ENCODE results near the gene DDX24. TPM values are rescaled to one million over a fixed set of nuclear protein-coding genes. Genes with fewer than 3 reads are reported as not detected.

DDX24 gene
- total and polyA plus RNA-seq, 2 of the 8 experiments (the other 6 are each of a cell fraction or from before 2014, with no cell fraction given) = 89.0 to 201 TPM

GRCh38 chr14:93999573-93999972 is 81.4 kb downstream of the DDX24 start:
- Histone ChIP-seq H2BK5ac (ENCODE audit: low read depth, low read length) (no peak overlapping the region), H3K9me3 (ENCODE audit: insufficient read depth in 2 of 2, low read depth in 1 of 2, low read length in 1 of 2) (no peaks in the 10 kb centered on the region), H4K8ac (ENCODE audit: extremely low read depth, insufficient read depth, low read length) (no peak overlapping the region), H2AK5ac (ENCODE audit: low read depth, low read length) (no peak overlapping the region), H4K91ac (replicated peaks; ENCODE audit: insufficient read length, low read length) (no peak overlapping the region), H3K9ac (replicated peaks in 1 of 4; ENCODE audit: extremely low read depth in 1 of 4, low read depth in 3 of 4, low read length in 3 of 4) (no peak overlapping the region), H4K20me1 (replicated peaks in 1 of 2; ENCODE audit: control insufficient read depth in 1 of 2, insufficient read depth in 2 of 2, low read length in 2 of 2) (no peaks in the 10 kb centered on the region), H2AFZ (ENCODE audit: low read length) (no peak overlapping the region), H3K14ac (ENCODE audit: insufficient read length) (no peak overlapping the region), H3K18ac (ENCODE audit: extremely low read depth, low read length) (no peak overlapping the region), H3K23me2 (ENCODE audit: low read depth, low read length) (peaks cover 3% of the 10 kb centered on the region; the same call in 1 of the 2 replicates), H4K5ac (ENCODE audit: insufficient read length, low read depth, low read length) (no peak overlapping the region), H3K36me3 (ENCODE audit: control insufficient read depth in 2 of 4, insufficient read depth in 4 of 4, low read length in 3 of 4) (no peaks in the 10 kb centered on the region), H2BK20ac (ENCODE audit: low read length) (no peak overlapping the region), H2BK120ac (replicated peaks; ENCODE audit: low read depth, low read length) (no peak overlapping the region), H3K4me2 (ENCODE audit: insufficient read depth in 1 of 2, low read depth in 2 of 2, low read length in 2 of 2) (no peak overlapping the region), H3K27me3 (replicated peaks in 1 of 4; ENCODE audit: control insufficient read depth in 3 of 4, extremely low read depth in 1 of 4, insufficient read depth in 3 of 4, low read length in 3 of 4) (0 out of 7 replicates have a peak, but pooled peaks cover 0 to 2% (median 0%) of the 10 kb centered on the region in 4 experiments), H3K4me3 (ENCODE audit: extremely low read depth in 1 of 4, insufficient read depth in 2 of 4, low read depth in 3 of 4, low read length in 4 of 4) (no peak overlapping the region), H3K23ac (ENCODE audit: insufficient read length) (no peak overlapping the region), H2BK15ac (ENCODE audit: low read length) (no peak overlapping the region), H3K4me1 (replicated peaks in 1 of 4; ENCODE audit: control insufficient read depth in 3 of 4, insufficient read depth in 4 of 4, low read length in 3 of 4) (peaks cover 0 to 6% (median 2%) of the 10 kb centered on the region in 4 experiments; a peak in 3 of 7 replicates), H3K27ac (ENCODE audit: low read depth, low read length) (no peak overlapping the region), H3K56ac (replicated peaks; ENCODE audit: insufficient read length, low read depth, low read length) (no peak overlapping the region), H3K79me1 (ENCODE audit: low read depth, low read length) (no peaks in the 10 kb centered on the region; the same call in 1 of the 2 replicates), H3K4ac (replicated peaks; ENCODE audit: insufficient read length, low read depth, low read length) (no peak overlapping the region), H3K79me2 (ENCODE audit: control insufficient read depth in 1 of 2, insufficient read depth in 2 of 2, low read length in 2 of 2) (no peaks in the 10 kb centered on the region), H2BK12ac (ENCODE audit: low read depth, low read length) (no peak overlapping the region)
- FAIRE-seq (no peak), DNase-seq (ENCODE audit: low read depth in 1 of 2, low spot score in 2 of 2) (no peak)
- ChIA-PET CTCF (ENCODE audit: partially characterized antibody) (interaction anchor here (0.6 to 20.5 kb wide), 18 partner anchors 8 to 719 kb away, joined by 3 to 484 read pairs (median 6); no protein-coding TSS in a partner anchor), POLR2A (ENCODE audit: partially characterized antibody) (interaction anchor here (2.7 kb wide), 1 partner anchor 60 kb away, joined by 8 read pairs; no protein-coding TSS in a partner anchor)
- WGBS, 2 experiments (ENCODE audit: extremely low coverage in 1 of 2, insufficient coverage in 1 of 2, insufficient read length in 1 of 2, insufficient replicate concordance in 2 of 2, low coverage in 1 of 2, low lambda C conversion rate in 2 of 2, missing lambda C conversion rate in 1 of 2) = 82% methylated on average over 8 of the region's 8 CpGs; no CpG with 5 or more reads in 1 of the 2 experiments
- TF ChIP-seq TAF1 (IDR thresholded peaks at IDR 0.05; ENCODE audit: low read depth, low read length) (no peak), BRCA1 (IDR thresholded peaks at IDR 0.05; ENCODE audit: low read depth, low read length) (no peak), TCF12 (IDR thresholded peaks at IDR 0.05; ENCODE audit: low read depth, low read length) (no peak), RFX5 (IDR thresholded peaks at IDR 0.05; ENCODE audit: borderline replicate concordance, low read depth, low read length) (no peak), GTF2F1 (IDR thresholded peaks at IDR 0.05; ENCODE audit: borderline replicate concordance, low read depth, low read length) (no peak), CHD2 (IDR thresholded peaks at IDR 0.05; ENCODE audit: low read length) (no peak)
- TF ChIP-seq, protein P1, sequence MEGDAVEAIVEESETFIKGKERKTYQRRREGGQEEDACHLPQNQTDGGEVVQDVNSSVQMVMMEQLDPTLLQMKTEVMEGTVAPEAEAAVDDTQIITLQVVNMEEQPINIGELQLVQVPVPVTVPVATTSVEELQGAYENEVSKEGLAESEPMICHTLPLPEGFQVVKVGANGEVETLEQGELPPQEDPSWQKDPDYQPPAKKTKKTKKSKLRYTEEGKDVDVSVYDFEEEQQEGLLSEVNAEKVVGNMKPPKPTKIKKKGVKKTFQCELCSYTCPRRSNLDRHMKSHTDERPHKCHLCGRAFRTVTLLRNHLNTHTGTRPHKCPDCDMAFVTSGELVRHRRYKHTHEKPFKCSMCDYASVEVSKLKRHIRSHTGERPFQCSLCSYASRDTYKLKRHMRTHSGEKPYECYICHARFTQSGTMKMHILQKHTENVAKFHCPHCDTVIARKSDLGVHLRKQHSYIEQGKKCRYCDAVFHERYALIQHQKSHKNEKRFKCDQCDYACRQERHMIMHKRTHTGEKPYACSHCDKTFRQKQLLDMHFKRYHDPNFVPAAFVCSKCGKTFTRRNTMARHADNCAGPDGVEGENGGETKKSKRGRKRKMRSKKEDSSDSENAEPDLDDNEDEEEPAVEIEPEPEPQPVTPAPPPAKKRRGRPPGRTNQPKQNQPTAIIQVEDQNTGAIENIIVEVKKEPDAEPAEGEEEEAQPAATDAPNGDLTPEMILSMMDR (IDR thresholded peaks at IDR 0.05; ENCODE audit: control extremely low read depth in 1 of 3, insufficient read depth in 1 of 3, low read depth in 1 of 3, low read length in 3 of 3) = peak in 2 of 3 experiments; percentile 14 to 17; a peak in 2 of 4 replicates
